IMR-90 (cell line): ENCODE measurements around the gene HDAC7. TPM values are rescaled to one million over a fixed set of nuclear protein-coding genes. Genes with fewer than 3 reads are reported as not detected.
A peak's percentile ranks its signal among the peaks of the same experiment; 100 is the strongest.

Experiments used
- ATAC-seq: fragments of 200-7000 bp; cut with Tn5 transposase; 2 replicates; pipeline ENCODE4 v1.9.1; 2020; ENCODE audit warnings: low read depth, mild to moderate bottlenecking, moderate library complexity
- BruUV-seq: library from RNA; stranded (reverse); fragments of 400-500 nt; replicated peaks from 2 replicates; lab custom pipeline; 2021; lab: Mats Ljungman, UMichigan
- CTCF ChIA-PET: fragments of 300-600 bp; formaldehyde crosslinking; extraction: SDS; loops from one replicate; lab custom pipeline; 2021; ENCODE audit warnings: antibody characterized with exemption; lab: Yijun Ruan, JAX
- POLR2A ChIA-PET: fragments of 300-600 bp; sonication (Branson Sonifier 250); formaldehyde crosslinking; loops from one replicate; lab custom pipeline; 2022; ENCODE audit warnings: antibody characterized with exemption; ENCODE audit not compliant: unreplicated experiment; lab: Charles Lee
- DNase-seq: peaks from one replicate; pipeline ENCODE4 v3.0.0; 2013
- H2AFZ ChIP-seq: replicated peaks from 2 replicates; pipeline ENCODE3; 2013; ENCODE audit warnings: low read length, mild to moderate bottlenecking; ENCODE audit not compliant: poor library complexity
- H2AK5ac ChIP-seq: 2 replicates; pipeline ENCODE4 v1.6.1; 2013; ENCODE audit warnings: low read depth, low read length, inconsistent platforms
- H2AK9ac ChIP-seq: replicated peaks from 2 replicates; pipeline ENCODE3; 2013; ENCODE audit warnings: mild to moderate bottlenecking, low read depth, low read length, moderate library complexity; ENCODE audit not compliant: poor library complexity
- H2BK120ac ChIP-seq: 2 replicates; pipeline ENCODE4 v1.6.1; 2013; ENCODE audit warnings: low read depth, low read length, inconsistent platforms
- H2BK15ac ChIP-seq: 3 replicates; pipeline ENCODE4 v1.6.1; 2013; ENCODE audit warnings: low read depth, low read length, inconsistent platforms
- H2BK20ac ChIP-seq: 2 replicates; pipeline ENCODE4 v1.6.1; 2013; ENCODE audit warnings: low read depth, mild to moderate bottlenecking, inconsistent platforms, low read length, moderate library complexity
- H2BK5ac ChIP-seq: 2 replicates; pipeline ENCODE4 v1.6.1; 2013; ENCODE audit warnings: mild to moderate bottlenecking, low read depth, low read length, inconsistent platforms; ENCODE audit not compliant: poor library complexity, severe bottlenecking
- H3K14ac ChIP-seq: replicated peaks from 2 replicates; pipeline ENCODE4 v1.6.1; 2013; ENCODE audit warnings: low read depth, low read length, inconsistent platforms
- H3K18ac ChIP-seq: 2 replicates; pipeline ENCODE4 v1.6.1; 2013; ENCODE audit warnings: low read depth, low read length, control low read depth
- H3K23ac ChIP-seq: 2 replicates; pipeline ENCODE4 v1.6.1; 2013; ENCODE audit warnings: low read depth, low read length, inconsistent platforms
- H3K27ac ChIP-seq: 2 replicates; pipeline ENCODE4 v1.5.1; 2013; ENCODE audit warnings: mild to moderate bottlenecking, control low read depth, low read length; ENCODE audit not compliant: insufficient read depth
- H3K27me3 ChIP-seq: 2 replicates; pipeline ENCODE4 v1.6.1; 2013; ENCODE audit warnings: low read length; ENCODE audit not compliant: control insufficient read depth, insufficient read depth
- H3K36me3 ChIP-seq: 2 replicates; pipeline ENCODE4 v1.6.1; 2013; ENCODE audit warnings: low read length, mixed read lengths; ENCODE audit not compliant: control insufficient read depth, insufficient read depth
- H3K4ac ChIP-seq: 2 replicates; pipeline ENCODE4 v1.6.1; 2013; ENCODE audit warnings: low read depth, low read length, inconsistent platforms
- H3K4me1 ChIP-seq: 2 replicates; pipeline ENCODE4 v1.6.1; 2013; ENCODE audit warnings: low read length, mixed read lengths; ENCODE audit not compliant: control insufficient read depth, insufficient read depth
- H3K4me2 ChIP-seq: 2 replicates; pipeline ENCODE4 v1.6.1; 2013; ENCODE audit warnings: low read depth, mild to moderate bottlenecking, control low read depth, low read length, moderate library complexity
- H3K4me3 ChIP-seq: 2 replicates; pipeline ENCODE4 v1.5.1; 2013; ENCODE audit warnings: low read depth, mild to moderate bottlenecking, control low read depth, low read length, moderate library complexity; ENCODE audit not compliant: insufficient read depth
- H3K56ac ChIP-seq: 2 replicates; pipeline ENCODE4 v1.6.1; 2013; ENCODE audit warnings: low read length, inconsistent platforms; ENCODE audit not compliant: insufficient read depth; ENCODE audit errors: extremely low read depth
- H3K79me1 ChIP-seq, 2 experiments: 2 replicates each; pipeline ENCODE4 v1.6.1; 2013; ENCODE audit warnings: low read length in 2 of 2, inconsistent platforms in 1 of 2, low read depth in 1 of 2
- H3K9ac ChIP-seq: 2 replicates; pipeline ENCODE4 v1.6.1; 2013; ENCODE audit warnings: low read depth, low read length, control low read depth
- H3K9me1 ChIP-seq: 2 replicates; pipeline ENCODE4 v1.6.1; 2013; ENCODE audit warnings: low read length, inconsistent platforms; ENCODE audit not compliant: insufficient read depth
- H3K9me3 ChIP-seq: 2 replicates; pipeline ENCODE4 v1.6.1; 2013; ENCODE audit warnings: low read length; ENCODE audit not compliant: control insufficient read depth, insufficient read depth
- H4K20me1 ChIP-seq: 2 replicates; pipeline ENCODE4 v1.6.1; 2013; ENCODE audit warnings: low read length, inconsistent platforms; ENCODE audit not compliant: insufficient read depth
- H4K5ac ChIP-seq: 2 replicates; pipeline ENCODE4 v1.6.1; 2013; ENCODE audit warnings: mild to moderate bottlenecking, low read depth, low read length, control low read depth
- H4K8ac ChIP-seq, 2 experiments: 2 replicates each; pipeline ENCODE4 v1.6.1; 2013; ENCODE audit warnings: low read depth in 2 of 2, low read length in 2 of 2, control low read depth in 1 of 2, inconsistent platforms in 1 of 2
- H4K91ac ChIP-seq: 2 replicates; pipeline ENCODE4 v1.6.1; 2013; ENCODE audit warnings: low read depth, low read length, inconsistent platforms; ENCODE audit not compliant: insufficient read depth
- BHLHE40 ChIP-seq: fragments of 150-350 bp; IDR thresholded peaks from 2 replicates; pipeline ENCODE4 v1.6.1; 2016; ENCODE audit warnings: mild to moderate bottlenecking, low read depth, low read length
- CHD1 ChIP-seq: IDR thresholded peaks from 2 replicates; pipeline ENCODE4 v1.6.1; 2012; ENCODE audit warnings: low read depth, low read length, improper control_type of control experiment
- CTCF ChIP-seq: conservative IDR thresholded peaks from 2 replicates; pipeline ENCODE4 v1.5.1; 2012; ENCODE audit warnings: mild to moderate bottlenecking, low read depth, low read length, improper control_type of control experiment
- ELK1 ChIP-seq: fragments of 150-350 bp; IDR thresholded peaks from 2 replicates; pipeline ENCODE4 v1.6.1; 2016; ENCODE audit warnings: low read depth, mild to moderate bottlenecking, low read length, moderate library complexity, borderline replicate concordance
- MAFK ChIP-seq: IDR thresholded peaks from 2 replicates; pipeline ENCODE4 v1.6.1; 2012; ENCODE audit warnings: low read depth, low read length, improper control_type of control experiment
- MXI1 ChIP-seq: IDR thresholded peaks from 2 replicates; pipeline ENCODE4 v1.6.1; 2012; ENCODE audit warnings: low read depth, mild to moderate bottlenecking, low read length, moderate library complexity, borderline replicate concordance
- POLR2A ChIP-seq: IDR thresholded peaks from 2 replicates; pipeline ENCODE4 v1.6.1; 2012; ENCODE audit warnings: mild to moderate bottlenecking, low read depth, low read length
- USF2 ChIP-seq: fragments of 150-350 bp; IDR thresholded peaks from 2 replicates; pipeline ENCODE4 v1.6.1; 2017; ENCODE audit warnings: mild to moderate bottlenecking, antibody characterized with exemption, low read length, low read depth
- WGBS, 2 experiments: methylation state at CpG; one replicate each; pipeline versions ENCODE4 v1.1.5 to v1.1.7; 2013; ENCODE audit warnings: missing lambda C conversion rate in 2 of 2; ENCODE audit not compliant: insufficient read length in 1 of 2; ENCODE audit errors: extremely low coverage in 2 of 2; 5-methylcytosine and 5-hydroxymethylcytosine counted together
- dilution Hi-C: fragments of 300-500 bp; cut with HindIII; formaldehyde crosslinking; loops from one replicate; pipeline ENCODE4 v1.14.3; 2018; ENCODE audit warnings: low sequenced_read_pairs; ENCODE audit not compliant: unreplicated experiment
- in situ Hi-C: fragments of 300-500 bp; cut with MboI; formaldehyde crosslinking; loops from 3 replicates; pipeline ENCODE4 v1.14.3; 2019; ENCODE audit warnings: low sequenced_read_pairs, inconsistent platforms, mixed read lengths
- intact Hi-C: fragments of 100-400 bp; cut with micrococcal nuclease; formaldehyde crosslinking; loops from 2 replicates; pipeline ENCODE4 v1.10.0; 2022
- polyA plus RNA-seq, 3 experiments: library from polyadenylated mRNA; depleted of rRNA; stranded (reverse); fragments of >200 nt; gene quantifications; 2 replicates each; pipeline ENCODE4 v1.2.3, GENCODE V29; 2012; ENCODE audit warnings: low replicate concordance in 1 of 3
- total RNA-seq: library from RNA; depleted of rRNA; stranded (reverse); fragments of >200 nt; gene quantifications from 2 replicates; pipeline ENCODE4 v1.2.3, GENCODE V29; 2012

Gene HDAC7
- total and polyA plus RNA-seq, 2 of the 4 experiments (the other 2 are of a cell fraction), result 10.4 to 64.7 TPM

- TF ChIP-seq CHD1 (no peak), MXI1 (no peak), POLR2A (no peak), MAFK (no peak), CTCF (no peak), ELK1 (no peak), USF2 (no peak), BHLHE40 (no peak)
- dilution Hi-C loops, result no loop called here
- Histone ChIP-seq H3K56ac (no peak overlapping the region), H3K4me3 (no peak overlapping the region), H3K9me1 (no peaks in the 10 kb centered on the region), H2BK5ac (no peak overlapping the region), H4K8ac (no peak overlapping the region), H3K36me3 (no peaks in the 10 kb centered on the region), H3K27me3 (peaks cover 32% of the 10 kb centered on the region), H2BK15ac (no peak overlapping the region), H3K9me3 (no peaks in the 10 kb centered on the region), H3K23ac (no peak overlapping the region), H2BK120ac (no peak overlapping the region), H4K5ac (no peak overlapping the region), H3K4me2 (no peak overlapping the region), H4K91ac (no peak overlapping the region), H3K4ac (no peak overlapping the region), H3K9ac (no peak overlapping the region), H3K4me1 (peaks cover 2% of the 10 kb centered on the region; the same call in 1 of the 2 replicates), H3K14ac (no peak overlapping the region), H3K79me1 (no peaks in the 10 kb centered on the region), H2AFZ (peak overlapping the region; percentile 23), H2BK20ac (no peak overlapping the region), H2AK9ac (no peak overlapping the region), H4K20me1 (no peaks in the 10 kb centered on the region), H3K18ac (no peak overlapping the region), H2AK5ac (no peak overlapping the region), H3K27ac (no peak overlapping the region)
- ChIA-PET CTCF (no interaction called here), POLR2A (no interaction called here)
- no peak for DNase-seq
- BruUV-seq, result no TSS peak
- intact Hi-C loops, result no loop called here
- in situ Hi-C loops, result loop anchor here (10.0 kb wide), 1 partner anchor 89 kb away; no protein-coding TSS in a partner anchor
- 28% methylated on average over 4 of the region's 16 CpGs; no CpG with 5 or more reads in 1 of the 2 experiments for WGBS, 2 experiments
- no peak for ATAC-seq
Observed at GRCh38 chr12:47745485-47746041, 74.1 kb downstream of the HDAC7 start.
